Mesenteric fat pad (tissue), 1 donor: Measurements from ENCODE around the gene MRPL40. TPM values are rescaled to one million over a fixed set of nuclear protein-coding genes. Genes with fewer than 3 reads are reported as not detected.

Experiments
- DNase-seq: peaks from one replicate; pipeline ENCODE4 v3.0.0-alpha.2; 2020; ENCODE audit warnings: low spot score
- total RNA-seq: library from RNA; stranded (reverse); fragmentation: NEBNext Ultra II Directional; extraction: Animal tissue kit (Norgen Biotek cat#: 25700); gene quantifications from one replicate; pipeline ENCODE4 v1.2.1, GENCODE V29; 2021
- donor health status: DM: yes; HTN: yes; CAD: no.

The MRPL40 gene
- total RNA-seq, 1 donor from 2014 or later = 25.8 TPM

DNA sequence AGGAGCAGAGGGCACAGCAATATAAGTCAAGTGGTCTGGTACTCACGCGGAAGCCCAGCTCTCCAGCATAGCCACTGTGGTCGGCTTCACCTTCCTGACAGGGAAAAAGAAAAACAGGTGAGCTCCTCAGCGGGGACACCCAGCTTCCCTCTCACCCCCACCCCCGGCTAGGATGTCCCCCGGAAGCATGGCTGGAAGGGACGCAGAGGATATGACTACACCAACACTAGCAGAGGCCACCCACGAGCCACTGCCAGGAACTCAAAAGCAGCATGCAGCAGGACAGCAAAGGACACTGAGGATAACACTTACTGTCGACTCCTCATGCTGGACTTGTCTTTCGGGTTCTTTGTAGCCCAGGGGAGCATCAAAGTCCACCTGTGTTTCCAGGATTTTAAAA is 24.2 kb downstream of the MRPL40 start:
- no peak for DNase-seq

DNA sequence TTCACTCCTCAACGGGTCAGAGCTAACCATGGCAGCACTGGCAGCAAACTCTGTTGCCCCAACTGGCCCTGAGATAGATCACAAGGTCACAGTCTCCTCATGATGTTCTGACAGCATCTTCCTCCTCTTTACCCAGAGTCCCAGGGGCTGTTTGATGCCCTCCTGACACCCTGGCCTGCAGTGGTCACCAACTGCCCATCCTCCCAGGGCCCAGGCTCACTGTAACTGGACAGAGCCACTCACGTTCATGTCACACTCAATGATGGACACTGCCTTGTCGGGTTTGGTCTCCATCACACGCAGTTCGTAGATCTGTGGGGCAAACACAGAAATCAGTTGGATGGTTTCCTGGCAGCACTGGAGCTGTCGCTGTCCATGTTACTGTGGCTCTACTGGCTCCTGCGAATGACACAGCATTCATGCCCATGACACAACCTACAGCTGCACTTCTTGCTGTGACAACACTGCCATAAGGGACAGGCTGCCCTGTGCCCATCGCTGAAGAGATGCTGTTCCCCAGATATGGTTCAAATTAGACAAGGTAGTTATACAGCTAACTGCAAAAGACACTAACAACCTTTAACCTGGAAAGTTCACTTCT is 25.6 kb downstream of the MRPL40 start:
- no peak for DNase-seq

DNA sequence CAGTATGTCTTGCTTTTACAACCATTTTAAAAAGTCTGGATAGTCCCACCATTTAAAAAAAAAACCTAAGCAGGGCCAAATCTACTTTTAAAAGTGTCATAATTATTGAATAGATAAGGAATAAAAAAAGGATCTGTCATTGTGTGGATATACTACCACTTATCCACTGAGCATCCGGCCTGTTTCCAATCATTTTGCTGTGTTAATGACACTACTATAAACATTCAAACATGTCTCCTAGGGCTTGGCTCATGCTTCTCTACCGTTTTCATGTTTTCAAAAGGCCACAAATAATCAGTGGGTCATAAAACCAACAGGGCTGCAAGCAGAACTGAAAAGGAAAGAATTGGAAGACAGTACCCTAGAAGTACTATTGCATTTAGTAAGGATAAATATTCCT is 27.7 kb downstream of the MRPL40 start:
- no peak for DNase-seq

DNA sequence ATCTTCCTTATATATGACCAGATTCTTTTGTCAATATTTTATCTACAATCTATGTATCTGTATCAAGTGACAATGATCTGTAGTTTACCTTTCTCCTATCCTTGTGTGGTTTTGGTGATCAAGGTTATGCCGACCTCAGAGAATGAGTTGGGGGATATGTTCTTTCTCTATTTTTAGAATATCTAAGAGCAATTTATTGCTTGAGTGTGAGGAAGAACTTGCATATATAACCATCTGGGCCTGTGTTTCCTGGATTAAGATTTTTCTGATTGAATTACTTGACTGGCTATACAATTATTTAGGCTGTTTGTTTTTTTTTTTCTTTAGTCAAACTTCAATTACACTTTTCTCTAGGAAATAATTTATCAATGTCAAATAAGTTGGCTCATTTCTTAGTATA is 29.2 kb downstream of the MRPL40 start:
- DNase-seq = no peak

DNA sequence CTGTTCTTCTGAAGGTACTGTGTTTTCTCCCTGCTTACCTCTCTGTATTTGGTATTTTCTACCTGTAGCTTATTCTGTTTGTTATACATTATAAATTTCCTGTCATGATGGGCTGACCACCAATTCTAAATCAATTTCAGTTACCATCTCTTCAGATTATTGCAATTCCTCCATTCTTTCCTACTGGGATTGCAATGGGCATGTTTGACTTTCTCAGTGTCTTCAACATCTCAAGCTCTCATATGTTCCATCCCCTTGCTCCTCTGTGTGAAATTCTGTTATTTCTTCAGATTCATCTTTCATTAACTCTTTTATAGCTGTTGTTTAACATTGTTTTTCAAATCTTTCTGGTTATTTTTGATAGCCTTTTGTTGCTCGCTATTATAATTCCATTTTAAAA is 30.7 kb downstream of the MRPL40 start:
- no peak for DNase-seq

DNA sequence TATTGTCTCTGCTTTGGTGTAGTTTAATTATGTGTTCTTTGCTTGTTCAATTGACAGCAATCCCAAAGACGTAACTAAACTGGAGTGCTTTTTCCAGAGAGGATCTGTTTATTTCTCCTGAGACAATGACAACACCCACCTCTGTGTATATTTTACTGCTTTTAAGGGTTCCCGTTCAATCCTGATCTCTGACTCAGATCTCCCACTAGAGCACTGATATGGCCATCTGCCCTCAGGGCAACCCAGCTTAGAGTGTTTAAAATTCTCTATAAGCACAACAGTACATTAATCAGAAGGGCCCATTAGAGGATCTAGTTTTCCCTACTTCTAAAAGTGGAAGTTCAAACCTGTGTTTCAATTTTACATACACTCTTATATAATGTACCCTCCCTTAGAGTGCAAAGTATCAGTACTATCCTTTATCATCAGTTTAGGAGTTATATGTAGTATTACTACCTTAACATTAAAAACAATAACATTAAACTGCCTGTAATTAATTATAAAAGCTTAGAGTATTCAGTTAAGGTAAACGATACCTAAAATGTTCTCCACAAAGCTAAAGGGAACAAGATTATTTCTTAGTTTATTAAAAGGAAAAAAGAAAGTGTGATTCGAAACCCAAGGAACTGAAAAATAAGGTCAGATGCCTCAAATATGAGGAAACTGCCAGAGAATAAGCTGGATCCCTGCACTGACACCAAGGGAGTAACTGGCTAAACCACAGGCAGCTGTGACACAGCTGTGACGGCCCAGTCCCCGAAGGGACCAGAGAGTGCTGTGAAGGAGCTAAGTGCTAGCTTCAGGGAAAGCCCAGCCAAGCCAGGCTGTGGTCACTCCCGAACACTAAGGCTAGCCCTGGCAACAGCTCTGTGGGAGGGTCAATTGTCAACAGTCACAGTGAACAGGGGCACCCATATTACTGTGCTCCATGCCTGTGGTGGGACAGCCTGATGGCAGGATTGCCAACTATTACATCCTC is 31.4 kb downstream of the MRPL40 start:
- no peak for DNase-seq

DNA sequence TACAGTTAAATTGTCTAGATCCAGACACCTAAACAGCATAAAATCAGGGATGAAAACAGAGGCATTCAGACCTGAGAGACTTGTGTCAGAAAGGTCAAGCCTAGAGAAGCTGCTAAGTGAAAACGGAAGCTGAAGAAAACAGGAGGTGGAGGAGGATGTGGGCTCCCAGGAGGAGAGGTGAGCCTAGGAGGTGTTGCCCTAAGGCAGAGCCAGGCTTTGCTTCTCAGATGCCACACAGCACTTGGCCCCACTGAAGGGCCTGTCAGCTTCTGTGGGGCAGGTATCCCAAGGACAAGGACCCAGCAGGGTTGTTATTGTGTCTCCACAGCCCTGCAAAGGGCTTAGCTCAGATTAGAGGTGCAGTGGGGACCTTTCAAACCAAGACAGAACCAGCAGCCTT is 32.2 kb downstream of the MRPL40 start:
- no peak for DNase-seq

DNA sequence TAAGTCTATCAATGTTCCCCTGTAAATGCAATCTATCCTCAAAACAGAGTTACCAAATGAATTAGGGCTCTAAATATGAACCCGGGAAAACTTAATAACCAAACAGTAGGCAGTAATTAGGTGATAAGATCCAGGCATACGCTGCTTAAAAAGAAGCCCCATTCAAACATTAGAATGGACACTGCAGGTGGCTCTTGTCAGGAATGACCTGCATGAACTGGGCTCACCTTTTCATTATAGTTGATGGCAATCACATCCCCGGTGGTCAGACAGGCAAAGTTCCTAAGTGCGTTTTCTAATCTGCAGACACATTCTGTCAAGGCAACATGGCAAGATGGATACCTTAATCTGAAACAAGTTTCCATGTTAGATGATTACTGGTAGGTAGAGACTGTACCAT is 32.6 kb downstream of the MRPL40 start:
- no peak for DNase-seq

DNA sequence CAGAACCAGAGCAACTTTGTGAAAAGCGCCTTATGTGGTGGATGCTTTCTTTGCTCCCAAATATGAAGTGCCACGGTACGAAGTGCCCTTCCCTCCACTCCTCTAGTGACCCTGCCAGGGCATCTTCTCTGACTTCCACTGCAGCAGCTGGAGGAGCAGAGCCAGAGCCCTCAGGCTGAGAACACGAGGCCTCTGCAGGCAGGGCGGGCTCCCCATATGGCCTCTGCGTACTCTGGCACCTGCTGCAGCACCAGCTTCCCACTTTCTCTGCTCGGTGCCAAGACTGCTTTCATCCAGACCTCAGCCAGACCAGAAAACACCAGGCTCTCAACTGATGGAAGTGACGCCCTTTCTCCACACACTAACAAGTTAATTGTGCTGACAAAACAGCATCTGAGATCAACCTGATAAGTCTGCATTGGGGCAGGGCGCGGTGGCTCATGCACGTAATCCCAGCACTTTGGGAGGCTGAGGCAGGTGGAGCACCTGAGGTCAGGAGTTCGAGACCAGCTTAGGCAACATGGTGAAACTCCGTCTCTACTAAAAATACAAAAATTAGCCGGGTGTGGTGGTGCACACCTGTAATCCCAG is 33.9 kb downstream of the MRPL40 start:
- DNase-seq = no peak

DNA sequence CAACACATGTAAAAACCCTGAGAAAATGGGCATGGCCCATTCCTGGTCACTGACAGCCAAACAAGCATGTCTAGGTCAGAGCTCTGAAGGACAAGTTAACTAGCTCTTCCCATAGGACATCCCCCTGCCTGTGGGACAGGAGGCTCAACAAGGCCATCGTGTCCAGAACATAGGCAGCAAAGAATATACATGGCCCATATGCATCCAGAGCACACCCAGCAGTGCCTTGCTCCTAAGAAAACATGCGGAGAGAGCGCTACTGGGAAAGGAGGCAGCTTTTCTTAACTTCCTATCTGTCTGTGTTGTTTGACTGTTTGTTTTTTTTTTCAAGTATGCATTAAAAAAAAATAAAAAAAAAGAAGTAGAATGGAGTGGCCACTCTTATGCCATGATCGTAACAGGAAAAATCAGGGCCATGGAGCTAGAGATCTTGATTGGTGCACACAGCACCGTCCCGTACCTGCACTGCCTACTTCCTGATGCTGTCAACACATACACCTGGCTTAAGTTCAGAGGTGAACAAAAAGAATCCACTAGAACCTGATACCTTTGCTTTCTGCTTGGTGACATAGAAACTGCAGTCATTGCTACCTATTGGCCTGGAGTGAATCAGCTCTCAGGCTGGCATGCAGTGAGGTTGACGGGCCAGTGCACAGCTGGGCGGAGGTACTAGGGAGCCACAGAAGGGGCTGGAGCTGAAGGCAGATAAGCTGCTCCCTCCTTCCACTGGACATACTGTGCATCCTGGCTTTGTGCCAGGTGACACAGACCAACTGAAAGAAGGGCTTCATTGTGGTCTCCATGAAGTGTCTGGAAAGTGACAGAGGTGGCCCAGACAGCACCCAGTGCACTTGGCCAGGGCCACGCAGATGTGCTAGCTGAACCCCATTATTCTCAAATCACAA is 34.8 kb downstream of the MRPL40 start:
- DNase-seq = no peak

DNA sequence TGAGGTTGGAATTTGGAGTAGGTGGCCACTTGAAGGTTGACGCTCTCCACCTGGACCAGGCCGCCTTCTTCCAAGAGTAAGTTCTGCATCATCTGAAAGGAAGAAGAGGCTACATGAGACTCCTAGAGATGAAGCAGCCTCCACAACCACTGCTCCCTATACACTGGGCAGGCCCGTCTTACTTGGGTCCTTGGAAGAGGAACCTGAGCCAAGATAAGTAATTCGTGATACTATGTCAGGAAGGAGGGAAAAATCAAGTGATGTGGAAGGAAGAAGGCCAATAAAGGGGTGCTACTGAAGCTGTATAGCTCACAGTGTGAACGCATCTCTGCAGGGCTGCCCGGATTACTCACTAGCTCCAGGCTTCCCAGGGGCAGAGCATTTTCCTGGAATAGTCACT is 35.6 kb downstream of the MRPL40 start:
- DNase-seq = no peak

DNA sequence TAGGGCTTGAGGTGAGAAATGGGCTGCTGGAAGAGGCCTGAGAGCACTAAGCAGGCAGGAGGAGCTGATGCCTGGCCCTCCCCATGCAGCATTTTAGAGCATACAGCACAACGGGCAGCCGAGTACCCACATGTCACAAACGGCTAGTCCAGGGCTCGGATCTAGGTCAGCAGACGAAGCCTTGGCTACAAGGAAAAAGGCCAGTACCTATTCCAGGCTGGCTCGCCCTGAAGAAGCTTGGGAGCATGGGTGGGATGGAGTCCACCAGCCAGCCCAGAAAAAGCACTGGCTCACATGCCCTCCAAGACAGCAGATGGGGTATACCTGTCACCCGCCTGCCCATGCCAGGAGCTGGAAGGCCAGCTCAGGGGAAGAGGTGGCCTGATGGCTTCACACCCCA is 37.1 kb downstream of the MRPL40 start:
- no peak for DNase-seq

DNA sequence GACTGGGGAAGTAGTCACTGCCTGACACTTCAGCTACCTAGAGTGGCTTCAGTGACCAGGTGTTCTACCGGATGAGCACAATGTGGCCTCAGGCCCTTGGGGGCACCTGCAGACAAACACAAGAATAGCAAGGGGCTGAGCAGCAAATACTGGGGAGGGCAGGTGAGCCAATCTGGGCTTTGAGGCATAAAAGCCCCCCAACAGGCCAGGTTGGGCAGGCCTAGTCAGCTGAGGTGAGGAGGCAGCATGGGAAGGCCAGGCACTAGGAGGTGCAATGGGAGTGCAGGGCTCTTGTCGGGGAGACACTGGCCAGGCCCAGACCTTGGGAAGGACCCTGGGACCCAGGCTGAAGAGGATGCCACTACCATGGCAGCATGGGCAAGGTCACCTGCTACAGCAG is 37.7 kb downstream of the MRPL40 start:
- no peak for DNase-seq

DNA sequence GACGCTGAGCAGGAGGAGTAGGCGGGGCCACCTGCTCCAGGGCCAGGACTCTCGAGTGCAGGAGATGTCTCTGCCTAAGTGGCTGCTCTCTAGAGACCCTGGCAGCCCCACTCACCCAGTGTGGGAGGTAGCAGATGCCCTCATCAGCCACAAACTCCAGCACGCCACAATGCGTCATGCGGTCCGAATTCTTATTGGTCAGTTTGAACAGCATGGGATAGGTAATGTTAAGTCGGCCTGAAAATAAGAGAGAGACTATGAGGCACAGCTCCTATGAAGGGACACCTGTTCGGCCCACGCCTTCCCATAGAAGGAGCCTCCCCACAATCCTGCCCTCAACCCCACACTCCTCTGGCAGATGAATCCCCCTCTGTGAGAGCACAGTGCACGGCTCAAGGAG is 39.2 kb downstream of the MRPL40 start:
- DNase-seq = no peak

DNA sequence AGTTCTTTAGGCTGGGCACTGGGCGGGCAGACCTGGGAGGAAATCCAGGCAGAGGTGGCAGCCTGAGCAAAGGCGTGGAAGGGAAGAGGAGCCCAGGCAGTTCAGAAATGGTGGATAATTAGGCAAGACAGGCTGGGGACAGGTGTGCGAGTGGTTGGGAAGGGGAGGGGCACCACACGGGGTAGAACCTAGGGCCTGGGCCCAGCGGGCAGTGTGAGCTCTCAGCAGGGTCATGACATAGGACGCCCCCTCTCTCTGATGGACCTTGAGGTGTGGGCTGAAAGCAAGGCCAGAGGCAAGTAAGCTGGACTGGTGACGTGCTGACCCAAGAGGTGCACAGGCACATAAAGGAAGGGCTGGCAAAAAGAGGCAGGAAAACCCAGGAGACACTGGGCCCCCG is 39.9 kb downstream of the MRPL40 start:
- no peak for DNase-seq

DNA sequence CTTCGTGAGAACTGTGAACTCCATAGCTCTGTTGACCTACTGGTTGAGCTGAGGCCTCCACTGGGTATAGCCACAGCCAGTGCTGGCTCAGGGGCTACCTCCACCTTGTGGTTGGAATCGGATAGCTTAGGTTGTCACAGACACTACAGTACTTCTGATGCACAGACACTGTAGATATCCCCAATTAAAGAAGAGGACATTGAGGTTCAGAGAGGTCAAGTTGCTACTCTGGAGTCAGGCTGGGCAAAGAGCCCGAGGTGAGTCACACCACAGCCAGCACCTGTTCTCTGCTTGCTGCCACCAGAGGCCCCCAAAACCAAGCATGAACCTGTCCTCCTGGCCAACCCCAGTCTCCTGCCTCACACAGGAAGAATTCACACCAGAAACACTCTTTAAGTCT is 41.2 kb downstream of the MRPL40 start:
- DNase-seq = no peak

DNA sequence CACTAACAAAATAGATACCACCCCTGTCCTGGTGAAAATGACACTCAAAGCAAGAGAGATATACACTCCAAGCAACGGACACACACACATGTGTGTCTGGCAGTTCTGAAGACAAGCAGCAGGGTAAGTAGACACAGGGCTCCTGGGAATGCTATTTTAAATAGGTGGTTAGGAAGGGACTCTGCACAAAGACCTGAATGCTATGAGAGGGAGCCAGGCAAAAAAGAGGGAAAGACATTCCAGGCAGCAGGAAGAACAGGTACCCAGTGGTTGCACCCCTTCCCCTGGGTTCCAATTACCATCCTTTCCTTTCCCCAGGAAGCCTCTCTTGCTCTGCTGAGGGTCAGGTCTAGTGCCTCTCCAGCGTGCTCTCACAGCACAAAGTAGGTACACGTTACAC is 43.7 kb downstream of the MRPL40 start:
- no peak for DNase-seq

DNA sequence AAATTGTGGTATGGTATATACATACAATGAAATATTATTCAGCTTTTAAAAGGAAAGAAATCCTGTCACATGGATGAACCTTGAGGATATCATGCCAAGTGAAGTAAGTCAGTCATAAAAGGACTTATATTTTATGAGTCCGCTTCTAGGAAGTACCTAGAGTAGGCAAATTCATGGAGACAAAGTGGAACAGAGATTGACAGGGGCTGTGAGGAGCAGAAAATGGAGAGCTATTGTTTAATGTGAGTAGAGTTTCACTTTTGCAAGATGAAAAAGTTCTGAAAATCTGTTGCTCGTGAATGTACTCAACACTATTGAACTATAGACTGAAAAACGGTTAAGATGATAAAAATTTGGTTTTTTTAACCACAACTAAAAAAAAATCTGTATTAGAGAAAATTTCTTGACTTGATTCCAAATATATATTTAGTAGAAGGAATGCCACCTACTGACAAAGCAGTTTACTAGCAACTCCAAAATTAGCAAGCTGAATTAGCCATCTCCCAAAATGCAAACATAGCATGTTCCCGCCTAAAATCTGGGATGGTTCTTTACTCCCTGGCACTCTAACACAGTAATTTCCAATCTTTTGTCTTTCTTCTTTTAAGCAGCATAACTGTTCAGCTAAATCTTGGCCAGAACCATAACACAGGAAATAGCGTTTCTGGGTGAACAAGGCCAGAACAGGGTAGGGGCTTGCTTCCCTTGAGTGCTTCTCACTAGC is 45.1 kb downstream of the MRPL40 start:
- no peak for DNase-seq

DNA sequence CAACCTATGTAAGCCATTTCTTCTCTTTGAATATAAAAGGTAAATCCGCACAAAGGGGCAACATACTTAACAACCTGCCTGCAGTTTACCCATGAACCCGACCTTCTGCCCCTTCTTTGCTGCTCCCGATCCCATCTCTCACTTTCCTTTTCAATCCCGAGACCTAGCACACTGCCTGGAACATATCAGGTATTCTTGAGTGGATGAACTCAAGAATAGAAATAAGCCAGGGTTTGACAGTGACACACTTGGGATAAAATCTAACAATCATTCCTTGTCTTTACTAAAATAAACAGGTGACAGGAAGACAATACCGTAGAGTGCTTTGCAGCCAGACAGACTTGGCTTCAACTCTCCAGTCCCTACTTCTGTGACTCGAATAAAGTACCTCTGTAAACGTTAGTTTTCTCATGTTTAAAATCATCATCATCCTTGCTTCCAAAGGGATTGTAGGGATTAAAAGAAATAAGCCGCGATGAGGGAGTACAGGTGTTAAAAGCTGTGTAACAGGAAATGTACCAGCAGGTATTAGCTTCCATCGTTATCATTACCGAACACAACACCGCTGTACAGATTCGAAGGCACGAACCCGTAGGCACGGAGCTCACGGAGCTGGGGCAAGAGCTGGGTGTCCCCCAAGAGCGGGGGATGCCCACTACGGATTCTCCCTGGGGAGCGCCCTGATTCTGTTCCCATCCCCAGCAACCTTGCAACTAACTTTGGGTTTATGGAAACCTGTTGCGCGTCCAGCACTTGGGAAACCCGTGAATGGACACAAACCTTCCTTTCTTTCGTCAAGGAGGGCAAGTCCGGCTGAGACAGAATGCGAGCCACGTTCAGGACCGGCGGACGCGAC is 45.9 kb downstream of the MRPL40 start:
- no peak for DNase-seq

DNA sequence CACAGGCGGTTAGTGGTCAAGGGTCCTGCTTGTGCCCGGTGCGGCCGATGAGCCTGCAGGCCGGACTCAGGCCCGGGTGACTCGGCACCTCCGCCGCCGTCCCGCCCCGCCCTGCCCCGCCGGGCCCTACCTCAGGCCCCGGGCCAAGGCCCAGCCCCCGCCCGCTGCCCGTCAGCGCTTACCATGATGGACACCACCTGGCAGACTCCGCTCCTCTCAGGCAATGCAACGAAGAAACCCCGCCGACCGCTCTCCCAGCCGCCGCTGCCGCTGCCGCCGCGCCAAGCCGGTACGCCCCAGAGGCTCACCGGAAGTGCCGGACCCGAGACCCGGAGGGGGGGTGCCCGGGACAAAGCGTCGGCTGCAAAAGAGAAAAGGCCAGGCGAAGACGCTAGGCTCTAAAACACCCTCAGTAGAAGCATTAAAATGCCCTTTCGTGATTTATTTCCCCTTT is 46.6 kb downstream of the MRPL40 start, which contains the start of gene UFD1:
TSS of gene UFD1 (minus strand) at position 293 of the 454 bp plus-strand sequence. CDS start at position 185, 108 bp downstream.
- peak; percentile 94 for DNase-seq
